ENCODE data around the gene PROCA1.
A peak's percentile ranks its signal among the peaks of the same experiment; 100 is the strongest.
"Not testable (repeated sequence)": the region's sequence is repeated elsewhere in the genome, so short reads cannot be mapped to it uniquely, and the experiment has no call there.

PROCA1 gene

DNA sequence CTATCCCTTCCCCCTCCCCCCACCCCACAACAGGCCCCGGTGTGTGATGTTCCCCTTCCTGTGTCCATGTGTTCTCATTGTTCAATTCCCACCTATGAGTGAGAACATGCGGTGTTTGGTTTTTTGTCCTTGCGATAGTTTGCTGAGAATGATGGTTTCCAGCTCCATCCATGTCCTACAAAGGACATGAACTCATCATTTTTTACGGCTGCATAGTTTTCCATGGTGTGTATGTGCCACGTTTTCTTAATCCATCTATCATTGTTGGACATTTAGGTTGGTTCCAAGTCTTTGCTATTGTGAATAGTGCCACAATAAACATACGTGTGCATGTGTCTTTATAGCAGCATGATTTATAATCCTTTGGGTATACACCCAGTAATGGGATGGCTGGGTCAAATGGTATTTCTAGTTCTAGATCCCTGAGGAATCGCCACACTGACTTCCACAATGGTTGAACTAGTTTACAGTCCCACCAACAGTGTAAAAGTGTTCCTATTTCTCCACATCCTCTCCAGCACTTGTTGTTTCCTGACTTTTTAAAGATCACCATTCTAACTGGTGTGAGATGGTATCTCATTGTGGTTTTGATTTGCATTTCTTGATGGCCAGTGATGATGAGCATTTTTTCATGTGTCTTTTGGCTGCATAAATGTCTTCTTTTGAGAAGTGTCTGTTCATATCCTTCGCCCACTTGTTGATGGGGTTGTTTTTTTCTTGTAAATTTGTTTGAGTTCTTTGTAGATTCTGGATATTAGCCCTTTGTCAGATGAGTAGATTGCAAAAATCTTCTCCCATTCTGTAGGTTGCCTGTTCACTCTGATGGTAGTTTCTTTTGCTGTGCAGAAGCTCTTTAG is 24.5 kb upstream of the PROCA1 start:
- H4K91ac ChIP-seq (ENCODE audit: low read depth, low read length): not testable (repeated sequence)

DNA sequence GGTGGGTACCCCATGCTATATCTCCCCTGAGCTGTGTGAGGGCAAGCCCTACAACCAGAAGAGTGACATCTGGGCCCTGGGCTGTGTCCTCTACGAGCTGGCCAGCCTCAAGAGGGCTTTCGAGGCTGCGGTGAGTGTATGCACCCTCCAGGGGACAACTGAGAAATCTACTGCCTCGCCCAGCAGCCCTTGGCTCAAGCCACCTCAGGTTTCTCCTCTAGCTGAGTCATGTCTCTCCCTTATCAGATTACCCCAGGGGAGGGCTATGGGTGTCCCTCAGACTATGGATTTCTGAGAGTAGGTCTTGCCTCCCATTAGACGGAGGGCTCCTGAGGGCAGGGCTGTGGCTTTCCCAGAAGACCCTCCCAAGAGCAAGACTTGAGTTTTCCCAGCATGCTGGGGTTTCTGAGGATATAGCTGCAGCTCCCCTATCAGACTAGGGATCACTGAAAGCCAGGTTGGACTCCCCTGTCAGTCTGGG is 23.6 kb upstream of the PROCA1 start:
- Histone ChIP-seq H3K79me2 (ENCODE audit: control insufficient read depth, insufficient read depth, low read length, poor library complexity) (no peaks in the 10 kb centered on the region), H3K4me2 (ENCODE audit: low read length) (no peak overlapping the region), H3K23ac (ENCODE audit: low read length) (no peak overlapping the region), H3K4me1 (ENCODE audit: control insufficient read depth in 1 of 2, insufficient read depth in 2 of 2, low read length in 2 of 2) (peaks cover 13 to 18% of the 10 kb centered on the region in 2 experiments), H3K14ac (ENCODE audit: low read length) (no peak overlapping the region), H3K4me3 (ENCODE audit: low read depth, low read length) (no peak overlapping the region), H4K91ac (ENCODE audit: low read depth, low read length) (no peak overlapping the region), H4K12ac (ENCODE audit: low read depth, low read length) (no peak overlapping the region), H3K4ac (ENCODE audit: low read depth, low read length) (no peak overlapping the region), H3K27ac (ENCODE audit: low read depth, low read length) (no peak overlapping the region), H3K9me3 (ENCODE audit: insufficient read depth, low read depth, low read length) (peaks cover 6% of the 10 kb centered on the region), H3K36me3 (ENCODE audit: control insufficient read depth in 1 of 2, insufficient read depth in 2 of 2, low read length in 2 of 2) (peaks cover 3% of the 10 kb centered on the region in 2 experiments), H2BK5ac (ENCODE audit: low read depth, low read length, poor library complexity) (no peak overlapping the region), H2BK12ac (ENCODE audit: low read length) (no peak overlapping the region), H3K79me1 (ENCODE audit: low read length) (peaks cover 3% of the 10 kb centered on the region), H3K27me3 (ENCODE audit: insufficient read depth, low read length) (no peaks in the 10 kb centered on the region), H2AK5ac (ENCODE audit: low read length) (no peak overlapping the region), H3K18ac (ENCODE audit: low read length) (no peak overlapping the region), H3K9ac (ENCODE audit: low read length) (no peak overlapping the region), H2AFZ (ENCODE audit: insufficient read depth, low read length, poor library complexity) (no peak overlapping the region), H2BK120ac (ENCODE audit: insufficient read depth, low read length, poor library complexity) (no peak overlapping the region), H4K8ac (ENCODE audit: low read depth, low read length) (no peak overlapping the region)
- peak in 1 of 2 donors; percentile 60 for DNase-seq
- no CpG with 5 or more reads among the region's 5 CpGs for WGBS (ENCODE audit: extremely low coverage, insufficient coverage, insufficient read length)

More for the DNA sequence above, 24.5 kb upstream of the PROCA1 start:
- not testable (repeated sequence) for H3K14ac ChIP-seq (ENCODE audit: low read length); H2BK12ac ChIP-seq (ENCODE audit: low read length); H3K18ac ChIP-seq (ENCODE audit: low read length); H3K9ac ChIP-seq (ENCODE audit: low read length); H4K12ac ChIP-seq (ENCODE audit: low read depth, low read length); H3K36me3 ChIP-seq (ENCODE audit: control insufficient read depth in 1 of 2, insufficient read depth in 2 of 2, low read length in 2 of 2); H2BK120ac ChIP-seq (ENCODE audit: insufficient read depth, low read length, poor library complexity); H3K4ac ChIP-seq (ENCODE audit: low read depth, low read length); H3K79me2 ChIP-seq (ENCODE audit: control insufficient read depth, insufficient read depth, low read length, poor library complexity); H3K4me3 ChIP-seq (ENCODE audit: low read depth, low read length); H2AK5ac ChIP-seq (ENCODE audit: low read length); H2BK5ac ChIP-seq (ENCODE audit: low read depth, low read length, poor library complexity); H3K23ac ChIP-seq (ENCODE audit: low read length); H2AFZ ChIP-seq (ENCODE audit: insufficient read depth, low read length, poor library complexity); H3K27ac ChIP-seq (ENCODE audit: low read depth, low read length); H4K8ac ChIP-seq (ENCODE audit: low read depth, low read length); DNase-seq; H3K79me1 ChIP-seq (ENCODE audit: low read length); H3K27me3 ChIP-seq (ENCODE audit: insufficient read depth, low read length); H3K9me3 ChIP-seq (ENCODE audit: insufficient read depth, low read depth, low read length); H3K4me2 ChIP-seq (ENCODE audit: low read length)
- H3K4me1 ChIP-seq (ENCODE audit: control insufficient read depth in 1 of 2, insufficient read depth in 2 of 2, low read length in 2 of 2): peaks cover 13 to 18% of the 10 kb centered on the region in 2 experiments
- WGBS (ENCODE audit: extremely low coverage, insufficient coverage, insufficient read length): no CpG with 5 or more reads among the region's 8 CpGs

DNA sequence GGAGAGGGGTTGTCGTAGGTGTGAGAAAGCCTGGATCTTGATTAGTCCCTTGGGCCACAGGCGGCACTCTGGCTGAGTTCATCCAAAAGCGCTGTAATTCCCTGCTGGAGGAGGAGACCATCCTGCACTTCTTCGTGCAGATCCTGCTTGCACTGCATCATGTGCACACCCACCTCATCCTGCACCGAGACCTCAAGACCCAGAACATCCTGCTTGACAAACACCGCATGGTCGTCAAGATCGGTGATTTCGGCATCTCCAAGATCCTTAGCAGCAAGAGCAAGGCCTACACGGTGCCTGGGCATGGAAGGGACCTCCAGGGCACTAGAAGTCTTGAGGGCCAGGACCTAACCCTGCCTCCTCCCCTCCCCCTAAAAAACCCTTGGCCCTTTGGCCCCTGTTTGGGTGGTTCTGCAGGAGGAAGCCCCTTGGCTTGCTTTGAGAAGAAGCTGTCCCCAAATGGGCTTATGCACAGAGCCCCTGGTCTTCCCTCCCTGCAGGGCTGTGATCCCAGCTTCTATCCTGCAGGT is 23.1 kb upstream of the PROCA1 start:
- H3K9me3 ChIP-seq (ENCODE audit: insufficient read depth, low read depth, low read length): peaks cover 6% of the 10 kb centered on the region
- no peak overlapping the region for H2BK12ac ChIP-seq (ENCODE audit: low read length)
- no peak overlapping the region for H3K9ac ChIP-seq (ENCODE audit: low read length)
- no peak for DNase-seq
- H4K12ac ChIP-seq (ENCODE audit: low read depth, low read length): no peak overlapping the region
- peaks cover 2 to 3% of the 10 kb centered on the region in 2 experiments for H3K36me3 ChIP-seq (ENCODE audit: control insufficient read depth in 1 of 2, insufficient read depth in 2 of 2, low read length in 2 of 2)
- H3K4ac ChIP-seq (ENCODE audit: low read depth, low read length): no peak overlapping the region
- H3K4me3 ChIP-seq (ENCODE audit: low read depth, low read length): no peak overlapping the region
- no peak overlapping the region for H2AK5ac ChIP-seq (ENCODE audit: low read length)
- no peak overlapping the region for H2BK5ac ChIP-seq (ENCODE audit: low read depth, low read length, poor library complexity)
- H3K27me3 ChIP-seq (ENCODE audit: insufficient read depth, low read length): no peaks in the 10 kb centered on the region
- no peak overlapping the region for H2BK120ac ChIP-seq (ENCODE audit: insufficient read depth, low read length, poor library complexity)
- no peaks in the 10 kb centered on the region for H3K79me2 ChIP-seq (ENCODE audit: control insufficient read depth, insufficient read depth, low read length, poor library complexity)
- no CpG with 5 or more reads among the region's 10 CpGs for WGBS (ENCODE audit: extremely low coverage, insufficient coverage, insufficient read length)
- H3K14ac ChIP-seq (ENCODE audit: low read length): no peak overlapping the region
- no peak overlapping the region for H3K4me2 ChIP-seq (ENCODE audit: low read length)
- H3K79me1 ChIP-seq (ENCODE audit: low read length): peaks cover 3% of the 10 kb centered on the region
- peaks cover 13 to 18% of the 10 kb centered on the region in 2 experiments for H3K4me1 ChIP-seq (ENCODE audit: control insufficient read depth in 1 of 2, insufficient read depth in 2 of 2, low read length in 2 of 2)
- H3K27ac ChIP-seq (ENCODE audit: low read depth, low read length): no peak overlapping the region
- H3K23ac ChIP-seq (ENCODE audit: low read length): no peak overlapping the region
- no peak overlapping the region for H3K18ac ChIP-seq (ENCODE audit: low read length)
- no peak overlapping the region for H4K8ac ChIP-seq (ENCODE audit: low read depth, low read length)
- H4K91ac ChIP-seq (ENCODE audit: low read depth, low read length): no peak overlapping the region
- no peak overlapping the region for H2AFZ ChIP-seq (ENCODE audit: insufficient read depth, low read length, poor library complexity)

DNA sequence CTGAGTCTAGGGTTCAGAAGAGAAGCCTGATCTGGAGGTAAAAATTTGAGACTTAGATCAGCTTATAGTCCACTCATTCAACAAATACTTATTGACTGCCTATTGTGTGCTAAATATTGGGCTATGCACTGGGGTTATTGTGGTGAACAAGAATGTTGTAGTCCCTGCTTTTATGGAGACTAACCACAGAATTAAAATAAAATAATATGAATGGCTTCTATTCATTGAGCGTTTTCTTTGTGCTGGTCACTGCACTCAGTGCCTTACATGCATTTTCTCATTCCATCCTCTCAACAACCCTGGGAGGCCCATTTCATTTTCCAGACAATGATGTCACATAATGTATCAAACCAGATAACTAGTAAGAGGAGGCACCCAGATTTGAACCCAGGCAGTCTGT is 21.7 kb upstream of the PROCA1 start:
- Histone ChIP-seq H3K4me1 (ENCODE audit: control insufficient read depth in 1 of 2, insufficient read depth in 2 of 2, low read length in 2 of 2) (peaks cover 5 to 13% of the 10 kb centered on the region in 2 experiments), H3K79me2 (ENCODE audit: control insufficient read depth, insufficient read depth, low read length, poor library complexity) (peaks cover 2% of the 10 kb centered on the region), H4K12ac (ENCODE audit: low read depth, low read length) (no peak overlapping the region), H2BK5ac (ENCODE audit: low read depth, low read length, poor library complexity) (no peak overlapping the region), H3K9me3 (ENCODE audit: insufficient read depth, low read depth, low read length) (peaks cover 6% of the 10 kb centered on the region), H2AFZ (ENCODE audit: insufficient read depth, low read length, poor library complexity) (no peak overlapping the region), H3K36me3 (ENCODE audit: control insufficient read depth in 1 of 2, insufficient read depth in 2 of 2, low read length in 2 of 2) (peaks cover 2 to 3% of the 10 kb centered on the region in 2 experiments), H4K8ac (ENCODE audit: low read depth, low read length) (no peak overlapping the region), H3K27ac (ENCODE audit: low read depth, low read length) (no peak overlapping the region), H3K18ac (ENCODE audit: low read length) (no peak overlapping the region), H3K9ac (ENCODE audit: low read length) (no peak overlapping the region), H3K4me3 (ENCODE audit: low read depth, low read length) (no peak overlapping the region), H2BK120ac (ENCODE audit: insufficient read depth, low read length, poor library complexity) (no peak overlapping the region), H3K4ac (ENCODE audit: low read depth, low read length) (no peak overlapping the region), H2BK12ac (ENCODE audit: low read length) (no peak overlapping the region), H3K27me3 (ENCODE audit: insufficient read depth, low read length) (no peaks in the 10 kb centered on the region), H3K79me1 (ENCODE audit: low read length) (peaks cover 4% of the 10 kb centered on the region), H2AK5ac (ENCODE audit: low read length) (no peak overlapping the region), H4K91ac (ENCODE audit: low read depth, low read length) (no peak overlapping the region), H3K14ac (ENCODE audit: low read length) (no peak overlapping the region), H3K4me2 (ENCODE audit: low read length) (no peak overlapping the region), H3K23ac (ENCODE audit: low read length) (no peak overlapping the region)
- no peak for DNase-seq
- no CpG with 5 or more reads among the region's 1 CpG for WGBS (ENCODE audit: extremely low coverage, insufficient coverage, insufficient read length)

Measured in trophoblast cell (in vitro differentiated cells and primary cell).